Stimulated activated CD8-positive, alpha-beta memory T cell treated with anti-CD3 and anti-CD28 coated beads, Interleukin-7, amount 100 ng/mL, for 48 hours (primary cell): ENCODE results near the gene SPOCD1.

Experiments used
- DNase-seq, 2 donors: peaks; one replicate each; pipeline ENCODE4 v3.0.0-alpha.2; 2020; ENCODE audit warnings: low read depth in 1 of 2; ENCODE audit errors: extremely low read depth in 1 of 2

The SPOCD1 gene

GRCh38 chr1:31773861-31774260 is 42.0 kb downstream of the SPOCD1 start:
- no peak for DNase-seq

GRCh38 chr1:31772669-31773248 is 43.1 kb downstream of the SPOCD1 start:
- no peak for DNase-seq

- peak in 1 of 2 donors; percentile 50 for DNase-seq
These were observed 43.7 kb downstream of the SPOCD1 start for GRCh38 chr1:31771891-31772668.

GRCh38 chr1:31769720-31770390 is 46.0 kb downstream of the SPOCD1 start:
- DNase-seq: no peak

GRCh38 chr1:31768939-31769704 is 46.7 kb downstream of the SPOCD1 start:
- peak in 1 of 2 donors; percentile 32 for DNase-seq

GRCh38 chr1:31768407-31768907 is 47.4 kb downstream of the SPOCD1 start:
- DNase-seq: no peak

- DNase-seq: no peak
These were observed 48.6 kb downstream of the SPOCD1 start for GRCh38 chr1:31767225-31767624.

GRCh38 chr1:31765516-31765915 is 50.3 kb downstream of the SPOCD1 start:
- no peak for DNase-seq

- DNase-seq: no peak
These were observed 50.8 kb downstream of the SPOCD1 start for GRCh38 chr1:31765041-31765467.

GRCh38 chr1:31764312-31765040 is 51.3 kb downstream of the SPOCD1 start, which contains the start of gene ADGRB2:
Gene ADGRB2 (minus strand): TSS chr1:31764340. CDS start chr1:31757221, 7,119 bp downstream.
- no peak for DNase-seq

GRCh38 chr1:31763671-31764311 is 52.0 kb downstream of the SPOCD1 start:
- DNase-seq: no peak

- DNase-seq: peak; percentile 45
These were observed 52.8 kb downstream of the SPOCD1 start for GRCh38 chr1:31762726-31763670.

GRCh38 chr1:31762323-31762722 is 53.5 kb downstream of the SPOCD1 start:
- DNase-seq: no peak

- DNase-seq: no peak
These were observed 53.9 kb downstream of the SPOCD1 start for GRCh38 chr1:31761883-31762282.

- peak in 1 of 2 donors; percentile 22 for DNase-seq
These were observed 55.1 kb downstream of the SPOCD1 start for GRCh38 chr1:31760471-31761470.

GRCh38 chr1:31759298-31760023 is 56.4 kb downstream of the SPOCD1 start:
- DNase-seq: no peak

- DNase-seq: no peak
These were observed 57.0 kb downstream of the SPOCD1 start for GRCh38 chr1:31758823-31759222.
